ENCODE data around the gene MINDY4. TPM values are rescaled to one million over a fixed set of nuclear protein-coding genes. Genes with fewer than 3 reads are reported as not detected.

The MINDY4 gene
- total and polyA plus RNA-seq, 8 donors = 1.6 to 22.8 (median 6.4) TPM; not detected in 1

DNA sequence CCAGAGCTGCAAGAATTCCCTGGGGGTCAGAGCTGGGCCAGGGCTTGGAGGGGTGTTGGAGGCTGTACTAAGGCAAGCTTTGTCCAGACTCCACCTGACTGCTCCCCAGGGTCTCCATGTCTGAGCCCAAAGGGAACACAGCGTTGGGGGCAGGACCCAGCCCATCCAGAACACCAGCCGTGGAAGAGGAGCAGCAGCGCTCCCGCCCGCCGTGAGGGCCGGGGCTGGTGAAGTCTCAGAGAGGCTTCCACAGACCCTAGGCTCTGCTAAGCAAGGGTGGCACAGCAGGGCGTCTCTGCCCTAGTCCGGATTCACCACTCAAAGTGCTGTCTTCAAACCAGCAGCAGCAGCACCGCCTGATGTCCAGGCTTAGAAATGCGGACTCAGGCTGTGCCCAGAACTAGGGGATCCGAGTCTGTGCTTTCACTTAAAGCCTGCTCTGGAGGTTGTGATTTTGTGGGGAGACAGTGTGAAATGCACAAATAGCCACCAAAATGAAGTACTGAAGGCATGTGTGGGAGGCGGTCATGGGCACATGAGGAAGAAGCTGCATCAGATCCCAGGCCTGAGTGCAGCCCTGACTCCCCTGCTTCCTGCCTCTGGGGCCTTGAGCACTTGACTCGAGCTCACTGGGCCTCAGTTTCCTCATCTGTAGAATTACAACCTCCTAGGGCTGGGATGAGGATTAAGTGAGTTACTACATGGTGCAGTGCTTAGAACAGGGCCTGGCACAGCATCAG, 123.8 kb downstream of the MINDY4 start:
- DNase-seq = no peak
- Histone ChIP-seq H3K36me3 (peaks cover 0 to 8% (median 0%) of the 10 kb centered on the region in 4 donors), H3K4me1 (peaks cover 18 to 57% (median 38%) of the 10 kb centered on the region in 4 donors), H3K27me3 (no peaks in the 10 kb centered on the region), H3K4me3 (no peak overlapping the region), H3K9me3 (peaks cover 0 to 9% (median 0%) of the 10 kb centered on the region in 4 donors), H3K27ac (peak overlapping the region in 2 of 5 donors; percentile 45 to 48)
- 77 to 94% (median 87%) methylated on average over 5 to 14 of the region's 14 CpGs for WGBS, 5 donors
- TF ChIP-seq POLR2A (IDR thresholded peaks at IDR 0.05) (no peak), EP300 (IDR thresholded peaks at IDR 0.05) (no peak), POLR2AphosphoS5 (IDR thresholded peaks at IDR 0.05) (no peak)
- TF ChIP-seq, protein P1, sequence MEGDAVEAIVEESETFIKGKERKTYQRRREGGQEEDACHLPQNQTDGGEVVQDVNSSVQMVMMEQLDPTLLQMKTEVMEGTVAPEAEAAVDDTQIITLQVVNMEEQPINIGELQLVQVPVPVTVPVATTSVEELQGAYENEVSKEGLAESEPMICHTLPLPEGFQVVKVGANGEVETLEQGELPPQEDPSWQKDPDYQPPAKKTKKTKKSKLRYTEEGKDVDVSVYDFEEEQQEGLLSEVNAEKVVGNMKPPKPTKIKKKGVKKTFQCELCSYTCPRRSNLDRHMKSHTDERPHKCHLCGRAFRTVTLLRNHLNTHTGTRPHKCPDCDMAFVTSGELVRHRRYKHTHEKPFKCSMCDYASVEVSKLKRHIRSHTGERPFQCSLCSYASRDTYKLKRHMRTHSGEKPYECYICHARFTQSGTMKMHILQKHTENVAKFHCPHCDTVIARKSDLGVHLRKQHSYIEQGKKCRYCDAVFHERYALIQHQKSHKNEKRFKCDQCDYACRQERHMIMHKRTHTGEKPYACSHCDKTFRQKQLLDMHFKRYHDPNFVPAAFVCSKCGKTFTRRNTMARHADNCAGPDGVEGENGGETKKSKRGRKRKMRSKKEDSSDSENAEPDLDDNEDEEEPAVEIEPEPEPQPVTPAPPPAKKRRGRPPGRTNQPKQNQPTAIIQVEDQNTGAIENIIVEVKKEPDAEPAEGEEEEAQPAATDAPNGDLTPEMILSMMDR (IDR thresholded peaks at IDR 0.05) = no peak
- intact Hi-C loops (cut with DNase I; ENCODE audit: low total_unique reads) = no loop called here

DNA sequence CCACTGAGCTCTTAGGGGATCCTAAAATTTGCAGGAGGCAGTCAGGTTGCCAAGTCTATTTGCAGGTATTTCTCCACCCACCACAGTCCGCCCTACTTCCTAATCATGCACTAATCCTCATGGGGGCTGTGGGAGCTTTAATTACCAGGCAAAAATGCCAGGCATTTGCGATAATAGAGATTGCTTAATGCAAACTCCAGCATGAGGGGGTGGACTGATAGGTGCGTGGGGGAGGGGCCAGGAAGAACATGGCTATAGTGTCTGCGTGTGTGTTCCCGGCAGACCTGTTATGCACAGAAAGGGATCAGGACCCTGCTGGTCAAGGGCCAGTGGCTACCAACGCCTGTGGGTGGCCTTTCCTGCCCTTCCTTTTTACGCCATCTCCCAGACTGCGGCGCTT, 124.8 kb downstream of the MINDY4 start:
- peak in 1 of 2 donors; percentile 63 for DNase-seq
- intact Hi-C loops (cut with DNase I; ENCODE audit: low total_unique reads) = no loop called here
- H3K27ac ChIP-seq = no peak overlapping the region
- peaks cover 0 to 8% (median 0%) of the 10 kb centered on the region in 4 donors for H3K36me3 ChIP-seq
- H3K9me3 ChIP-seq = no peaks in the 10 kb centered on the region
- no peak for TF ChIP-seq EP300 (IDR thresholded peaks at IDR 0.05)
- no peak for TF ChIP-seq POLR2AphosphoS5 (IDR thresholded peaks at IDR 0.05)
- no peak for TF ChIP-seq POLR2A (IDR thresholded peaks at IDR 0.05)
- TF ChIP-seq, protein P1 (IDR thresholded peaks at IDR 0.05) = no peak
- H3K27me3 ChIP-seq = no peaks in the 10 kb centered on the region
- no peak overlapping the region for H3K4me3 ChIP-seq
- H3K4me1 ChIP-seq = peaks cover 18 to 66% (median 39%) of the 10 kb centered on the region in 4 donors
- whole genome bisulfite sequencing, 5 donors = 57 to 76% (median 68%) methylated on average over 9 of the region's 9 CpGs

DNA sequence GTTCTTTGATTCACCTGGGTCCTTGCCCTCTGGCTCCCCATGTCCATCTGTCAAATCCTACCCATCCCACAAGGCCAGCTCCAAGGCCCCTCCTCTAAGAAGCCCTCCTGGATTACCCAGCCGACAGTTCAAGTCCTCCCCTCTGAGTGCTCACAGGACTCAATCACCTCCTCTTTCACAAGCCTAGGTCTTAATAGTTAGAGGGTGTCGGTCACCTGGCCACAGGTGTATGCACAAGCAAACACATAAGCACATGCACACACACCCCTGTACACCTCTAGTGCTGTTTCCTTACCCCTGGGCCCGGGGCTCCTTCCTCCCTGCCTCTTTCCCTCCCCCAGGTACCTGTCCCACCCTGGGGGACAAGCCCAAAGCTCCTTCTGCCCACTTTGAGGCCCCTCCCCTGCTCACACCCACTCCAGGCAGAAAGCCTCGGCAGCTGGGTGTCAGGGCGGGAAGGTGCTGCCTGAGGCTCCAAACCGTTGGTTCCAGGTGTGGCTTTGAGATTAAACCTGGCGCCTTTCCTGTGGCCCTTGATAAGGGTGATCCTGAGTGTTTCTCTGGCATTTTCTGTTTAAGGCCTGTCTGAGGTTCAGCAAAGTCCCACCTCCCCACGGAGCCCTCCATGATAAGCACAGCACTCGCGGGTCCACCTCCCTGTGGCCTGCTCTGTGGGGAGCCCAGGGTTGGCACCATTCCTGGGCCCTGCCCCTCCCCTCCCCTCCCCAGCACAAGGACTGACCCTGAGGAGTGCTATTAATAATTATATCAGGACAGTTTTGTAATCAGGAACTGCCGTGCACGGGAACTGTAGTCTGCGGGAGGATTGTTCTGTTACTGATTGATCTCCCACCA, 125.8 kb downstream of the MINDY4 start:
- WGBS, 5 donors = 19 to 40% (median 24%) methylated on average over 10 to 13 of the region's 13 CpGs
- peaks cover 18 to 68% (median 39%) of the 10 kb centered on the region in 4 donors for H3K4me1 ChIP-seq
- peak; percentile 45 to 80 for DNase-seq

DNA sequence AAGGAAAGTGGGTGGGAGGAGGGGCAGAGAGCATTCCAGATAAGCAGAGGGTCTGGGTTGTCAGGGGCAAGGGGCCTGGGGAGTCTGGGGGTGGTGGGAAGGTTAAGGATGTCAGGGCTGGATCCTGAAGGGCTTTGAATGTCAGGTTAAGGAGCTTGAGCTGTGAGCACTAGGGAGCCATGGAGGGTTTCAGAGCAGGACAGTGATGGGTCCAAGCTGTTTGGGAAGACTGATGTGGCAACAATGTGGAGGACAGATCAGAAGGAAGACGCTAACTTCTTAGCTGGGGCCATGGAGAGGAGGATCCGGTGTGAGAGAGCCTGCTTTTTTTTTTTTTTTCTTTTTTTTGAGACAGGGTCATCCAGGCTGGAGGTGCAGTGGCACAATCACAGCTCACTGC, 126.6 kb downstream of the MINDY4 start:
- no peak for TF ChIP-seq POLR2AphosphoS5 (IDR thresholded peaks at IDR 0.05)
- TF ChIP-seq, protein P1 (IDR thresholded peaks at IDR 0.05) = no peak
- no peak for TF ChIP-seq EP300 (IDR thresholded peaks at IDR 0.05)
- TF ChIP-seq POLR2A (IDR thresholded peaks at IDR 0.05) = no peak
- intact Hi-C loops (cut with DNase I; ENCODE audit: low total_unique reads) = no loop called here
- H3K27me3 ChIP-seq = no peaks in the 10 kb centered on the region
- peaks cover 18 to 68% (median 38%) of the 10 kb centered on the region in 4 donors for H3K4me1 ChIP-seq
- H3K4me3 ChIP-seq = no peak overlapping the region
- no peak for DNase-seq
- H3K9me3 ChIP-seq = no peaks in the 10 kb centered on the region
- 43 to 92% (median 82%) methylated on average over 2 of the region's 2 CpGs for whole genome bisulfite sequencing, 5 donors
- peak overlapping the region in 3 of 5 donors; percentile 18 to 53 (median 39) for H3K27ac ChIP-seq
- H3K36me3 ChIP-seq = no peaks in the 10 kb centered on the region

More for the DNA sequence above, 125.8 kb downstream of the MINDY4 start:
- Histone ChIP-seq H3K27ac (peak overlapping the region in 3 of 5 donors; percentile 18 to 53 (median 39)), H3K27me3 (no peaks in the 10 kb centered on the region), H3K36me3 (peaks cover 0 to 5% (median 0%) of the 10 kb centered on the region in 4 donors), H3K4me3 (no peak overlapping the region), H3K9me3 (no peaks in the 10 kb centered on the region)
- TF ChIP-seq, protein P1 (IDR thresholded peaks at IDR 0.05) = no peak
- TF ChIP-seq POLR2A (IDR thresholded peaks at IDR 0.05) (no peak), POLR2AphosphoS5 (IDR thresholded peaks at IDR 0.05) (no peak), EP300 (IDR thresholded peaks at IDR 0.05) (no peak)
- intact Hi-C loops (cut with DNase I; ENCODE audit: low total_unique reads) = no loop called here
